SK-N-SH (cell line): Measurements from ENCODE around the gene PDK4.

Experiments used
- CTCF ChIP-seq: fragments of 200-600 bp; sonication (generic); IDR thresholded peaks from 2 replicates; pipeline ENCODE4 v1.6.1; 2017; ENCODE audit warnings: antibody characterized with exemption, mild to moderate bottlenecking, moderate library complexity
- ELF1 ChIP-seq: IDR thresholded peaks from 2 replicates; pipeline ENCODE4 v1.4.0; 2012
- FOSL2 ChIP-seq: IDR thresholded peaks from 2 replicates; pipeline ENCODE4 v1.4.0; 2012; ENCODE audit warnings: low read depth, mild to moderate bottlenecking, moderate library complexity, borderline replicate concordance
- NRF1 ChIP-seq: IDR thresholded peaks from 2 replicates; pipeline ENCODE4 v1.6.1; 2012; ENCODE audit warnings: low read depth, mild to moderate bottlenecking, low read length
- RAD21 ChIP-seq: IDR thresholded peaks from 2 replicates; pipeline ENCODE4 v1.6.1; 2012; ENCODE audit warnings: mild to moderate bottlenecking, low read length
- REST ChIP-seq: IDR thresholded peaks from 2 replicates; pipeline ENCODE4 v1.6.1; 2012; ENCODE audit warnings: mild to moderate bottlenecking, low read depth, low read length, moderate library complexity
- TAF1 ChIP-seq: IDR thresholded peaks from 2 replicates; pipeline ENCODE4 v1.6.1; 2012; ENCODE audit warnings: low read depth, mild to moderate bottlenecking, low read length, moderate library complexity, borderline replicate concordance

- TF ChIP-seq CTCF, result no peak
- no peak for TF ChIP-seq TAF1
- TF ChIP-seq NRF1, result no peak
- TF ChIP-seq FOSL2, result no peak
- no peak for TF ChIP-seq ELF1
- no peak for TF ChIP-seq REST
- TF ChIP-seq RAD21, result no peak
Measured at GRCh38 chr7:95611224-95611623, 14.9 kb upstream of the PDK4 start.
